SK-N-SH (cell line): Measurements from ENCODE around the gene VEGFA. TPM values are rescaled to one million over a fixed set of nuclear protein-coding genes. Genes with fewer than 3 reads are reported as not detected.

Source experiments
- CTCF ChIA-PET: fragments of 300-600, 350-600 bp; formaldehyde crosslinking; extraction: SDS; loops from one replicate; lab custom pipeline; 2021; lab: Yijun Ruan, JAX
- POLR2A ChIA-PET: fragments of 350-600 bp; sonication (Branson Sonifier 250); formaldehyde crosslinking; extraction: SDS; loops from one replicate; lab custom pipeline; 2020; ENCODE audit warnings: antibody characterized with exemption, inconsistent platforms; lab: Yijun Ruan, JAX
- DNase-seq: peaks from one replicate; pipeline ENCODE4 v3.0.0; 2012
- H2AFZ ChIP-seq: fragments of 200-600 bp; sonication (generic); 2 replicates; pipeline ENCODE4 v1.8.1; 2016; ENCODE audit warnings: antibody characterized with exemption, mild to moderate bottlenecking, low read depth
- H3F3A ChIP-seq: fragments of 200-600 bp; sonication (generic); replicated peaks from 2 replicates; pipeline ENCODE3; 2016; ENCODE audit warnings: antibody characterized with exemption, mild to moderate bottlenecking; ENCODE audit not compliant: insufficient read depth
- H3K27ac ChIP-seq, 2 experiments: fragments of 200-500 bp in 1 of 2; fragments of 200-600 bp in 1 of 2; sonication (Bioruptor generic) in 1 of 2; sonication (generic), shearing (Covaris generic) in 1 of 2; 2 replicates each; pipeline versions ENCODE4 v1.5.1 to v1.6.1; 2014 to 2016; ENCODE audit warnings: low read depth in 2 of 2, inconsistent platforms in 1 of 2, low read length in 1 of 2, mild to moderate bottlenecking in 1 of 2, mixed read lengths in 1 of 2
- H3K27me3 ChIP-seq: fragments of 200-600 bp; sonication (generic), shearing (Covaris generic); 2 replicates; pipeline ENCODE4 v1.6.1; 2016; ENCODE audit warnings: mixed run types; ENCODE audit not compliant: insufficient read depth
- H3K36me3 ChIP-seq, 2 experiments: fragments of 200-500 bp in 1 of 2; fragments of 200-600 bp in 1 of 2; sonication (Bioruptor generic) in 1 of 2; sonication (generic) in 1 of 2; replicated peaks in 1 of 2; 2 replicates each; pipeline versions ENCODE3 to v1.5.1; 2014 to 2016; ENCODE audit warnings: low read length in 1 of 2, mild to moderate bottlenecking in 1 of 2; ENCODE audit not compliant: insufficient read depth in 2 of 2, control insufficient read depth in 1 of 2
- H3K4me1 ChIP-seq, 2 experiments: fragments of 200-500 bp in 1 of 2; fragments of 200-600 bp in 1 of 2; sonication (Bioruptor generic) in 1 of 2; sonication (generic), shearing (Covaris generic) in 1 of 2; 2 replicates each; pipeline versions ENCODE4 v1.5.1 to v1.6.1; 2014 to 2016; ENCODE audit warnings: low read depth in 1 of 2, low read length in 1 of 2, mixed run types in 1 of 2; ENCODE audit not compliant: insufficient read depth in 2 of 2, control insufficient read depth in 1 of 2
- H3K4me2 ChIP-seq: fragments of 200-600 bp; sonication (generic), shearing (Covaris generic); 2 replicates; pipeline ENCODE4 v1.6.1; 2017; ENCODE audit warnings: mixed run types
- H3K4me3 ChIP-seq, 2 experiments: fragments of 200-500 bp in 1 of 2; fragments of 200-600 bp in 1 of 2; sonication (Bioruptor generic) in 1 of 2; sonication (generic), shearing (Covaris generic) in 1 of 2; 2 replicates each; pipeline versions ENCODE4 v1.5.1 to v1.8.1; 2014 to 2016; ENCODE audit warnings: low read depth in 2 of 2, inconsistent platforms in 1 of 2, low read length in 1 of 2, mild to moderate bottlenecking in 1 of 2, mixed read lengths in 1 of 2, moderate library complexity in 1 of 2
- H3K79me2 ChIP-seq: fragments of 200-600 bp; sonication (generic); 2 replicates; pipeline ENCODE4 v1.8.1; 2017; ENCODE audit warnings: mild to moderate bottlenecking; ENCODE audit not compliant: insufficient read depth
- H3K9ac ChIP-seq: fragments of 200-600 bp; sonication (generic); 2 replicates; pipeline ENCODE4 v1.6.1; 2017; ENCODE audit warnings: mixed run types
- H3K9me2 ChIP-seq: fragments of 200-600 bp; sonication (generic); 2 replicates; pipeline ENCODE4 v1.6.1; 2017; ENCODE audit warnings: mixed run types
- H3K9me3 ChIP-seq: fragments of 200-600 bp; sonication (generic); 2 replicates; pipeline ENCODE4 v1.6.1; 2017; ENCODE audit warnings: mixed run types, mild to moderate bottlenecking, moderate library complexity
- H4K20me1 ChIP-seq: fragments of 200-600 bp; sonication (generic); 2 replicates; pipeline ENCODE4 v1.6.1; 2017; ENCODE audit warnings: mild to moderate bottlenecking, mixed run types; ENCODE audit not compliant: insufficient read depth
- EP300 ChIP-seq, 2 experiments: IDR thresholded peaks; 2 replicates each; pipeline versions ENCODE4 v1.4.0 to v1.6.1; 2012; ENCODE audit warnings: borderline replicate concordance in 1 of 2, low read depth in 1 of 2, low read length in 1 of 2
- EZH2phosphoT487 ChIP-seq: fragments of 200-600 bp; sonication (generic); IDR thresholded peaks from 2 replicates; pipeline ENCODE4 v1.6.1; 2017; ENCODE audit warnings: low read depth, mixed run types, mild to moderate bottlenecking, antibody characterized with exemption, moderate library complexity, borderline replicate concordance
- FOXJ3 ChIP-seq: sonication (generic); formaldehyde crosslinking; IDR thresholded peaks from 2 replicates; pipeline ENCODE4 v1.5.1; 2020; ENCODE audit warnings: mild to moderate bottlenecking, missing genetic modification reagents
- FOXM1 ChIP-seq: IDR thresholded peaks from 2 replicates; pipeline ENCODE4 v1.4.0; 2012; ENCODE audit warnings: low read depth, mild to moderate bottlenecking
- GABPA ChIP-seq: IDR thresholded peaks from 2 replicates; pipeline ENCODE4 v1.4.0; 2012; ENCODE audit warnings: low read depth, mild to moderate bottlenecking
- MXI1 ChIP-seq: IDR thresholded peaks from 2 replicates; pipeline ENCODE4 v1.6.1; 2012; ENCODE audit warnings: mild to moderate bottlenecking, low read depth, low read length, improper control_type of control experiment
- NRF1 ChIP-seq: IDR thresholded peaks from 2 replicates; pipeline ENCODE4 v1.6.1; 2012; ENCODE audit warnings: low read depth, mild to moderate bottlenecking, low read length
- POLR2AphosphoS5 ChIP-seq: IDR thresholded peaks from 2 replicates; pipeline ENCODE4 v1.6.1; 2012; ENCODE audit warnings: low read depth, low read length
- RAD21 ChIP-seq: IDR thresholded peaks from 2 replicates; pipeline ENCODE4 v1.6.1; 2012; ENCODE audit warnings: mild to moderate bottlenecking, low read length
- REST ChIP-seq: IDR thresholded peaks from 2 replicates; pipeline ENCODE4 v1.6.1; 2012; ENCODE audit warnings: mild to moderate bottlenecking, low read depth, low read length, moderate library complexity
- RXRA ChIP-seq: IDR thresholded peaks from 2 replicates; pipeline ENCODE4 v1.4.0; 2012; ENCODE audit warnings: low read depth, mild to moderate bottlenecking, borderline replicate concordance
- SMC3 ChIP-seq: IDR thresholded peaks from 2 replicates; pipeline ENCODE4 v1.6.1; 2012; ENCODE audit warnings: low read depth, low read length, improper control_type of control experiment
- USF2 ChIP-seq: fragments of 150-350 bp; IDR thresholded peaks from 2 replicates; pipeline ENCODE4 v1.6.1; 2017; ENCODE audit warnings: antibody characterized with exemption, low read length, low read depth, borderline replicate concordance
- YY1 ChIP-seq: IDR thresholded peaks from 2 replicates; pipeline ENCODE4 v1.4.0; 2012; ENCODE audit warnings: low read depth, mild to moderate bottlenecking
- WGBS: methylation state at CpG from one replicate; pipeline ENCODE4 v1.1.6; 2017; ENCODE audit warnings: low lambda C conversion rate; 5-methylcytosine and 5-hydroxymethylcytosine counted together
- polyA plus RNA-seq, 3 experiments: library from polyadenylated mRNA; depleted of rRNA; stranded (reverse); fragments of >200 nt; gene quantifications; 2 replicates each; pipeline ENCODE4 v1.2.3, GENCODE V29; 2012
- TF ChIP-seq, protein P1 (sequence below): fragments of 200-600 bp; sonication (generic); IDR thresholded peaks from 2 replicates; pipeline ENCODE4 v1.6.1; 2017; ENCODE audit warnings: antibody characterized with exemption, mild to moderate bottlenecking, moderate library complexity
- TF ChIP-seq, protein P2 (sequence below): IDR thresholded peaks from 2 replicates; pipeline ENCODE4; 2012
- TF ChIP-seq, protein P3 (sequence below): IDR thresholded peaks from 2 replicates; pipeline ENCODE4 v1.4.0; 2012; ENCODE audit warnings: low read depth, borderline replicate concordance

The VEGFA gene
- polyA plus RNA-seq, 1 of the 3 experiments (the other 2 are of a cell fraction), result 81.0 TPM

DNA sequence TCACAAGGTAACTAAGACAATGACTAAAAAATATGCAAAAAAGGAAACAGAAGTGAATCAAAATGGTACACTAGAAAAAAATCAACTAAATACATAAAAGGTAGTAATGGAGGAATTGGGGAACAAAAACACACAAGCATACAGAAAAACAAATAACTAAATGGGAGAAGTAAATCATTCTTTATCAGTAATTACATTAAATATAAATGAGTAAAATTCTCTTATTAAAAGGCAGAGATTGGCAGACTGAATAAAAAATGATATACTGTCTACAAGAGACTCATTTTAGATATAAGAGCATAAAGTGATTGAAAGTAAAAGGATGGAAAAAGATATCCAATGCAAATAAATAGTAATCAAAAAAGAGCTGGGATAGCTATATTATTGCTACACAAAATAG is 39.4 kb upstream of the VEGFA start:
- no peak overlapping the region for H3K4me2 ChIP-seq
- no peak overlapping the region for H3K4me3 ChIP-seq
- no peaks in the 10 kb centered on the region for H4K20me1 ChIP-seq
- H3K27me3 ChIP-seq, result no peaks in the 10 kb centered on the region
- CTCF ChIA-PET, result no interaction called here
- H3K36me3 ChIP-seq, result no peaks in the 10 kb centered on the region
- no peak overlapping the region for H3K27ac ChIP-seq
- no peak overlapping the region for H2AFZ ChIP-seq
- peaks cover 12% of the 10 kb centered on the region for H3K9me3 ChIP-seq
- POLR2A ChIA-PET, result no interaction called here
- H3K9ac ChIP-seq, result no peak overlapping the region
- TF ChIP-seq FOXM1 (no peak), YY1 (no peak)
- TF ChIP-seq, protein P1, sequence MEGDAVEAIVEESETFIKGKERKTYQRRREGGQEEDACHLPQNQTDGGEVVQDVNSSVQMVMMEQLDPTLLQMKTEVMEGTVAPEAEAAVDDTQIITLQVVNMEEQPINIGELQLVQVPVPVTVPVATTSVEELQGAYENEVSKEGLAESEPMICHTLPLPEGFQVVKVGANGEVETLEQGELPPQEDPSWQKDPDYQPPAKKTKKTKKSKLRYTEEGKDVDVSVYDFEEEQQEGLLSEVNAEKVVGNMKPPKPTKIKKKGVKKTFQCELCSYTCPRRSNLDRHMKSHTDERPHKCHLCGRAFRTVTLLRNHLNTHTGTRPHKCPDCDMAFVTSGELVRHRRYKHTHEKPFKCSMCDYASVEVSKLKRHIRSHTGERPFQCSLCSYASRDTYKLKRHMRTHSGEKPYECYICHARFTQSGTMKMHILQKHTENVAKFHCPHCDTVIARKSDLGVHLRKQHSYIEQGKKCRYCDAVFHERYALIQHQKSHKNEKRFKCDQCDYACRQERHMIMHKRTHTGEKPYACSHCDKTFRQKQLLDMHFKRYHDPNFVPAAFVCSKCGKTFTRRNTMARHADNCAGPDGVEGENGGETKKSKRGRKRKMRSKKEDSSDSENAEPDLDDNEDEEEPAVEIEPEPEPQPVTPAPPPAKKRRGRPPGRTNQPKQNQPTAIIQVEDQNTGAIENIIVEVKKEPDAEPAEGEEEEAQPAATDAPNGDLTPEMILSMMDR, result no peak
- DNase-seq, result no peak
- no peaks in the 10 kb centered on the region; a peak in 1 of 4 replicates for H3K4me1 ChIP-seq
- no peaks in the 10 kb centered on the region for H3K9me2 ChIP-seq
- H3F3A ChIP-seq, result no peaks in the 10 kb centered on the region
- H3K79me2 ChIP-seq, result no peaks in the 10 kb centered on the region

DNA sequence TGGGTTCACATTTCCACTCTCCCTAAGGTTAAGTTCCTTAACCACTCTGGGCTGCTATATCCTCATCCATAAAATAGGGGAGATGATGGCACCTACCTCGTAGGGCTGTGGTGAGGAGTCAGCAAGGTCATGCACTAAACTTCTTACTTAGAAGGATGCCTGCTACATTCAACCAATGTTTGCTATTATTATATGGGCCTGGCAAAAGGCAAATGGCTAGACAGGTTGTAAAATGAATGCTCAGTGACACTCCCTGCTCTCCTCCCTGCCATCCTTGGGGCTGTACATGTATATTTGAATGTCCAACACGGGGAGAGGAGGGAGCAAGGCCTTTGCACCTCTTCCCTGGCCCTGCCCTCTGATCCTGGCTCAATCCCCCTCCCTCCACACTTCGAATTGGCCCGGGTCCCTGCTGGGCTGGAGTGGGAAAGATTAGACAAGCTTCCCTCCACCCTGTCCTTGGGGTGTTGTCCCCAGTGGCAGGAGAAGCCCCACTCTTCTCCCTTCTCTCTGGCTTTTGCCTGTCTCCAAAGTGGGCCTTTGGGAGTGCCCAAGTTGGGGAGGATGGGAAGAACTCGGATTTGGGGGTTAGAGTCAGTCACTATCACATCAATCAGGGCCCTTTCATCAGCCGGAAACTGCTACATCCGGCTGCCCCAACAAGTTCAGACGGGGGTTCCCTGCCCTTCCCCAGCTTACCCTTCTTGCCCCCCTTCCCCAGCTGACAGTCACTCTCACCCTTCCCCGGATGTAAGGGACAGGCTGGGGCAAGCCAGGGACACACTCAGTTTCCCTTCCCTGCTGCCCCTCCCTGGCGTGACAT is 36.3 kb upstream of the VEGFA start:
- Histone ChIP-seq H3K4me3 (no peak overlapping the region), H3K9me3 (peaks cover 12% of the 10 kb centered on the region), H3K4me1 (no peaks in the 10 kb centered on the region; a peak in 1 of 4 replicates), H3K36me3 (no peaks in the 10 kb centered on the region), H4K20me1 (no peaks in the 10 kb centered on the region), H3K9me2 (no peaks in the 10 kb centered on the region), H3K27me3 (no peaks in the 10 kb centered on the region), H3K9ac (no peak overlapping the region), H2AFZ (no peak overlapping the region), H3K79me2 (no peaks in the 10 kb centered on the region), H3K27ac (no peak overlapping the region), H3F3A (no peaks in the 10 kb centered on the region), H3K4me2 (no peak overlapping the region)
- ChIA-PET POLR2A (no interaction called here), CTCF (interaction anchor here (0.8 to 2.7 kb wide), 4 partner anchors 8 to 346 kb away, joined by 3 to 8 read pairs (median 4); partner anchors contain the start of gene VEGFA)
- TF ChIP-seq, protein P2, sequence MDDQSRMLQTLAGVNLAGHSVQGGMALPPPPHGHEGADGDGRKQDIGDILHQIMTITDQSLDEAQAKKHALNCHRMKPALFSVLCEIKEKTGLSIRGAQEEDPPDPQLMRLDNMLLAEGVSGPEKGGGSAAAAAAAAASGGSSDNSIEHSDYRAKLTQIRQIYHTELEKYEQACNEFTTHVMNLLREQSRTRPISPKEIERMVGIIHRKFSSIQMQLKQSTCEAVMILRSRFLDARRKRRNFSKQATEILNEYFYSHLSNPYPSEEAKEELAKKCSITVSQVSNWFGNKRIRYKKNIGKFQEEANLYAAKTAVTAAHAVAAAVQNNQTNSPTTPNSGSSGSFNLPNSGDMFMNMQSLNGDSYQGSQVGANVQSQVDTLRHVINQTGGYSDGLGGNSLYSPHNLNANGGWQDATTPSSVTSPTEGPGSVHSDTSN, result no peak
- TF ChIP-seq FOXJ3 (no peak), REST (no peak), GABPA (no peak), EZH2phosphoT487 (no peak), MXI1 (no peak), NRF1 (no peak), RAD21 (no peak), EP300 (IDR thresholded peaks at IDR 0.05; ENCODE audit: borderline replicate concordance in 1 of 2, low read depth in 1 of 2, low read length in 1 of 2) (no peak), SMC3 (no peak), FOXM1 (no peak), USF2 (no peak), RXRA (no peak), POLR2AphosphoS5 (no peak)
- TF ChIP-seq, protein P3, sequence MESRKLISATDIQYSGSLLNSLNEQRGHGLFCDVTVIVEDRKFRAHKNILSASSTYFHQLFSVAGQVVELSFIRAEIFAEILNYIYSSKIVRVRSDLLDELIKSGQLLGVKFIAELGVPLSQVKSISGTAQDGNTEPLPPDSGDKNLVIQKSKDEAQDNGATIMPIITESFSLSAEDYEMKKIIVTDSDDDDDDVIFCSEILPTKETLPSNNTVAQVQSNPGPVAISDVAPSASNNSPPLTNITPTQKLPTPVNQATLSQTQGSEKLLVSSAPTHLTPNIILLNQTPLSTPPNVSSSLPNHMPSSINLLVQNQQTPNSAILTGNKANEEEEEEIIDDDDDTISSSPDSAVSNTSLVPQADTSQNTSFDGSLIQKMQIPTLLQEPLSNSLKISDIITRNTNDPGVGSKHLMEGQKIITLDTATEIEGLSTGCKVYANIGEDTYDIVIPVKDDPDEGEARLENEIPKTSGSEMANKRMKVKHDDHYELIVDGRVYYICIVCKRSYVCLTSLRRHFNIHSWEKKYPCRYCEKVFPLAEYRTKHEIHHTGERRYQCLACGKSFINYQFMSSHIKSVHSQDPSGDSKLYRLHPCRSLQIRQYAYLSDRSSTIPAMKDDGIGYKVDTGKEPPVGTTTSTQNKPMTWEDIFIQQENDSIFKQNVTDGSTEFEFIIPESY, result no peak
- WGBS, result 48% methylated on average over 8 of the region's 10 CpGs
- no peak for DNase-seq
